OCI-LY1 (cell line): ENCODE measurements around the gene SH3GL2.

Source experiments
- EZH2 ChIP-seq: fragments of 200-600 bp; sonication (generic), shearing (Covaris generic); IDR thresholded peaks from 2 replicates; pipeline ENCODE4 v1.8.0; 2017; ENCODE audit warnings: borderline replicate concordance, mixed run types, mild to moderate bottlenecking, antibody characterized with exemption, low read length, moderate library complexity, mixed read lengths
- TF ChIP-seq, protein P1 (sequence below): fragments of 200-600 bp; sonication (generic), shearing (Covaris generic); IDR thresholded peaks from 2 replicates; pipeline ENCODE4 v1.5.1; 2017; ENCODE audit warnings: mild to moderate bottlenecking, antibody characterized with exemption, low read length, moderate library complexity, mixed read lengths

DNA sequence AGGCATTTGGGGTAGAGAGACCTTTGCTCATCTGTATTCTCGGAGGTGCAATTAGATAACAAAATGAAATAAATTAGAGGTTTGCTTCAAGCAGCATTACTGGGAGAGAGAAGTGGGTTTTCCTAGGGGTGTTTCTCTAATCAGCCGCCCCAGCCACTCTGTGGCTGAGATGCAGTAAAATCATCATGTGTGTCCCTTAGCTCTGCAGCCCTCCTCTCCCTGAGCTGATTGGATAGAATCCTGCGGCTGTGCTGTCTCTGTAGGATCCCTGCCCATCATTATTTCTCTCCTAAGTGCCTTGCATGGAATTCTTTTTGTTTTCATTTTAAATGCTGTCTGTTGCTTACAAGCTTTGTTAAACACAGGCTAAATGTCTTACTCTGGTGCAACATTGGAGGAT lies 171.4 kb downstream of the SH3GL2 start:
- TF ChIP-seq, protein P1, sequence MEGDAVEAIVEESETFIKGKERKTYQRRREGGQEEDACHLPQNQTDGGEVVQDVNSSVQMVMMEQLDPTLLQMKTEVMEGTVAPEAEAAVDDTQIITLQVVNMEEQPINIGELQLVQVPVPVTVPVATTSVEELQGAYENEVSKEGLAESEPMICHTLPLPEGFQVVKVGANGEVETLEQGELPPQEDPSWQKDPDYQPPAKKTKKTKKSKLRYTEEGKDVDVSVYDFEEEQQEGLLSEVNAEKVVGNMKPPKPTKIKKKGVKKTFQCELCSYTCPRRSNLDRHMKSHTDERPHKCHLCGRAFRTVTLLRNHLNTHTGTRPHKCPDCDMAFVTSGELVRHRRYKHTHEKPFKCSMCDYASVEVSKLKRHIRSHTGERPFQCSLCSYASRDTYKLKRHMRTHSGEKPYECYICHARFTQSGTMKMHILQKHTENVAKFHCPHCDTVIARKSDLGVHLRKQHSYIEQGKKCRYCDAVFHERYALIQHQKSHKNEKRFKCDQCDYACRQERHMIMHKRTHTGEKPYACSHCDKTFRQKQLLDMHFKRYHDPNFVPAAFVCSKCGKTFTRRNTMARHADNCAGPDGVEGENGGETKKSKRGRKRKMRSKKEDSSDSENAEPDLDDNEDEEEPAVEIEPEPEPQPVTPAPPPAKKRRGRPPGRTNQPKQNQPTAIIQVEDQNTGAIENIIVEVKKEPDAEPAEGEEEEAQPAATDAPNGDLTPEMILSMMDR: no peak
- TF ChIP-seq EZH2: no peak
